Activated CD4-positive, alpha-beta T cell treated with anti-CD3 and anti-CD28 coated beads for 36 hours (primary cell): ENCODE data around the gene CDK6. TPM values are rescaled to one million over a fixed set of nuclear protein-coding genes. Genes with fewer than 3 reads are reported as not detected.

Source experiments
- ATAC-seq: fragments of 200-7000 bp; cut with Tn5 transposase; one replicate; pipeline ENCODE4 v1.10.0; 2021; ENCODE audit warnings: mild to moderate bottlenecking, moderate library complexity
- CTCF ChIA-PET: fragments of 350-600 bp; sonication (Branson Sonifier 250); formaldehyde crosslinking; loops from one replicate; lab custom pipeline; 2021; ENCODE audit warnings: antibody characterized with exemption; lab: Charles Lee
- POLR2A ChIA-PET: fragments of 350-600 bp; sonication (Branson Sonifier 250); formaldehyde crosslinking; loops from one replicate; lab custom pipeline; 2021; ENCODE audit warnings: antibody characterized with exemption, inconsistent platforms; lab: Charles Lee
- DNase-seq: peaks from one replicate; pipeline ENCODE4 v3.0.0-alpha.2; 2020
- H3K27ac Mint-ChIP-seq: one replicate; pipeline ENCODE4 v1.8.0; 2021; ENCODE audit warnings: mixed read lengths
- H3K27me3 Mint-ChIP-seq: one replicate; pipeline ENCODE4 v1.8.0; 2021; ENCODE audit warnings: mixed read lengths
- H3K36me3 Mint-ChIP-seq: one replicate; pipeline ENCODE4 v1.8.0; 2021; ENCODE audit warnings: low read depth, mixed read lengths
- H3K4me1 Mint-ChIP-seq: one replicate; pipeline ENCODE4 v1.8.0; 2021; ENCODE audit warnings: mixed read lengths
- H3K4me3 Mint-ChIP-seq: one replicate; pipeline ENCODE4 v1.8.0; 2021; ENCODE audit warnings: mild to moderate bottlenecking, moderate library complexity, mixed read lengths
- H3K9me3 Mint-ChIP-seq: one replicate; pipeline ENCODE4 v1.8.0; 2021; ENCODE audit warnings: low read depth, mixed read lengths
- intact Hi-C, 2 experiments: fragments of 100-400 bp; cut with DNase I in 1 of 2; cut with micrococcal nuclease in 1 of 2; formaldehyde crosslinking; loops; one replicate each; pipeline versions ENCODE4 v1.14.2 to v1.15.1; 2022 to 2024; cut with DNase I, micrococcal nuclease
- total RNA-seq, 2 experiments: library from RNA; stranded (reverse); gene quantifications; one replicate each; pipeline ENCODE4 v1.2.3, GENCODE V29; 2021

CDK6 gene
- total RNA-seq, 2 experiments from 2014 or later: 118 to 135 TPM

DNA sequence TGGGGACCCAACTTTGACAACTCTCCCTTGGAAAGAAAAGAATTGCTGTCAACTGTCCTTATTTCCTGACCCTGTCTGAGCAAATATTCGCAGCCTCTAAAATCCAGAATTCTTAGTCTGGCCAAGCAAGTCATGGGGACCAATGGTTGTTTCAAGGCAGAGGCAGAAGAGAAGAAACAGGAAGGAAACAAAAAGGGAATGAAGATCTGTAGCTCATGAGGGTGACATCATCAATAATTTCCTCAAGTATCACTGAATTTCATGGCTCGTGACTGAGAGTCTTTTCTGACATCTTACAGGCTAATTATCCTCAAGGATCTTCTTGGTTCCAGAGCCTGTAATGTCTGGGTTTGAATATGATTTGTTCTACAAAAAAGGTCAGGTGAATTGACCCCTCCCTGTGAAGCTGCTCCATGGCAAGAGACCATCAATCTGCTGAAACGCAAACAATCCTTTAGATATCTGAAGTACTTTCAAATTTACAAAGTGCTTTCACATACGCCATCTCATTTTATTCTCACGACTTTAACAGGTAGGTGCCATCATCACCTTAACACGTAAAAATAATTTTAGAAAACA is 5.8 kb downstream of the CDK6 start:
- DNase-seq (no peak), ATAC-seq (no peak)
- H3K27ac Mint-ChIP-seq: peak overlapping the region; percentile 93
- H3K9me3 Mint-ChIP-seq: no peaks in the 10 kb centered on the region
- POLR2A ChIA-PET: interaction anchor here (0.7 to 3.6 kb wide), 4 partner anchors 15 to 199 kb away, joined by 3 to 35 read pairs (median 3); no protein-coding TSS in a partner anchor
- no peaks in the 10 kb centered on the region for H3K27me3 Mint-ChIP-seq
- intact Hi-C loops: loop anchor here (5.0 to 10.0 kb wide), 4 partner anchors 303 to 1824 kb away; partner anchors contain the start of genes GATAD1 (in 1 of the 2), HEPACAM2 (in 1 of the 2), PEX1 (in 1 of the 2) and RBM48 (in 1 of the 2)
- CTCF ChIA-PET: interaction anchor here (0.7 to 5.2 kb wide), 7 partner anchors 8 to 206 kb away, joined by 3 to 67 read pairs (median 3); no protein-coding TSS in a partner anchor
- H3K4me1 Mint-ChIP-seq: peaks cover 54% of the 10 kb centered on the region
- H3K36me3 Mint-ChIP-seq: peaks cover 63% of the 10 kb centered on the region
- H3K4me3 Mint-ChIP-seq: peak overlapping the region; percentile 96

DNA sequence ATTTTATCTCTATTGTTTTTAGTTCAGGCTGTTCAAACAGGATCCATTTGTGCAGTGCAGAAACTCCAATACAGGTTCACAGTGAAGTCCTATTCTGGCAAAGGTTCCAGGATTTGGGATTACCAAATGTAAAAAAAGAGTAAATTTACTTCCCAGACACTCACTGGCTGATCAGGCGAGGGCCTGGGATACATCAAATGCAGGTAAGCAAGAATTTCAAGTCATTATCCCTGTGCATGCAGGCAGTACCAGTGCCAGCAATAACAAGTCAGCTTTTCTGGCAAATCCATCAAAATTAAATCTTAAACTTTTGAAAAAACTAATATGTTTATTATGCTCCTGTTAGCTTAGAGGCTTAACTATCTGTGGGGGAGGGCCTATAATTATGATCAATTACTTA is 6.3 kb downstream of the CDK6 start:
- DNase-seq: no peak
- H3K9me3 Mint-ChIP-seq: no peaks in the 10 kb centered on the region

DNA sequence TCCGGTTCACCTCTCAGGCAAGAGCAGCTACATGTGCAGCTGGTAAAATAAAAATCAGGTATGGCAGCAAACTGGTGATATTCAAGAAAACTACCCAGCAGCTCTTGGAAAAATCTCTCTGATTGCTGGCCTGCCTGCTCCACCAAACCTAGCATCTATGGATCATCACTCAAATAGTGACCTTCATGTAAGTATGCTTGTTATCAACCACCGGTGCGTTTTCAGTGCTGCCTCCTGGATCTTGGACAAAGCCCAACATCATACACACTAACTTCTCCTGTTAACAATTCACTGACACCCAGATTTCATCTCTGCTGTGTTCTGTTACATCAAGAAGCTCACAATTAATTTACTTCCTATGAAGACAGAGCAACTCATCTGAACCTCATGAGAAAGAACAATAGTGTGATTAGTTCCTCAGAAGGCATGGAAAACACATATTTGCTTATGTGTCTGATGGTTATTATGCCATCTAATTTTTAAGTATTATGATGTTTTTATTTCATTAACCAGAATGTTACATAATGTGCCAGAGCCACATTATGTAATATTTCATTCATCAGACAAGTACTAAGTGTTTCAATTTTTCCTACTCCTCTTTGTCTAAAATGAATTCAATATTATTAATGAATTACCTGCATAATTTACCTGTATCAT is 8.8 kb downstream of the CDK6 start:
- H3K36me3 Mint-ChIP-seq: peaks cover 67% of the 10 kb centered on the region
- ATAC-seq (no peak), DNase-seq (no peak)
- H3K4me3 Mint-ChIP-seq: peak overlapping the region; percentile 4
- ChIA-PET CTCF (interaction anchor here (0.6 to 1.5 kb wide), 2 partner anchors 12 to 239 kb away, joined by 3 to 7 read pairs; no protein-coding TSS in a partner anchor), POLR2A (no interaction called here)
- peaks cover 81% of the 10 kb centered on the region for H3K4me1 Mint-ChIP-seq
- H3K9me3 Mint-ChIP-seq: peaks cover 2% of the 10 kb centered on the region
- H3K27ac Mint-ChIP-seq: peak overlapping the region; percentile 48
- intact Hi-C loops: no loop called here
- H3K27me3 Mint-ChIP-seq: no peaks in the 10 kb centered on the region

More for the DNA sequence above, 6.3 kb downstream of the CDK6 start:
- Mint-ChIP-seq H3K4me1 (peaks cover 58% of the 10 kb centered on the region), H3K4me3 (peak overlapping the region; percentile 96), H3K27ac (peak overlapping the region; percentile 93), H3K27me3 (no peaks in the 10 kb centered on the region), H3K36me3 (peaks cover 65% of the 10 kb centered on the region)
- no peak for ATAC-seq
- CTCF ChIA-PET: interaction anchor here (0.7 to 5.2 kb wide), 6 partner anchors 15 to 181 kb away, joined by 3 to 67 read pairs (median 3); no protein-coding TSS in a partner anchor
- intact Hi-C loops: loop anchor here (5.0 to 10.0 kb wide), 4 partner anchors 303 to 1825 kb away; partner anchors contain the start of genes GATAD1 (in 1 of the 2), HEPACAM2 (in 1 of the 2), PEX1 (in 1 of the 2) and RBM48 (in 1 of the 2)
- POLR2A ChIA-PET: interaction anchor here (0.9 to 3.6 kb wide), 4 partner anchors 14 to 113 kb away, joined by 3 to 35 read pairs (median 4); no protein-coding TSS in a partner anchor

GRCh38 chr7:92826258-92826938 is 10.0 kb downstream of the CDK6 start:
- no peak for ATAC-seq
- H3K4me3 Mint-ChIP-seq: no peak overlapping the region
- intact Hi-C loops: no loop called here
- peaks cover 60% of the 10 kb centered on the region for H3K36me3 Mint-ChIP-seq
- H3K27me3 Mint-ChIP-seq: no peaks in the 10 kb centered on the region
- ChIA-PET POLR2A (no interaction called here), CTCF (no interaction called here)
- H3K27ac Mint-ChIP-seq: no peak overlapping the region
- peaks cover 2% of the 10 kb centered on the region for H3K9me3 Mint-ChIP-seq
- H3K4me1 Mint-ChIP-seq: peaks cover 81% of the 10 kb centered on the region
- no peak for DNase-seq

DNA sequence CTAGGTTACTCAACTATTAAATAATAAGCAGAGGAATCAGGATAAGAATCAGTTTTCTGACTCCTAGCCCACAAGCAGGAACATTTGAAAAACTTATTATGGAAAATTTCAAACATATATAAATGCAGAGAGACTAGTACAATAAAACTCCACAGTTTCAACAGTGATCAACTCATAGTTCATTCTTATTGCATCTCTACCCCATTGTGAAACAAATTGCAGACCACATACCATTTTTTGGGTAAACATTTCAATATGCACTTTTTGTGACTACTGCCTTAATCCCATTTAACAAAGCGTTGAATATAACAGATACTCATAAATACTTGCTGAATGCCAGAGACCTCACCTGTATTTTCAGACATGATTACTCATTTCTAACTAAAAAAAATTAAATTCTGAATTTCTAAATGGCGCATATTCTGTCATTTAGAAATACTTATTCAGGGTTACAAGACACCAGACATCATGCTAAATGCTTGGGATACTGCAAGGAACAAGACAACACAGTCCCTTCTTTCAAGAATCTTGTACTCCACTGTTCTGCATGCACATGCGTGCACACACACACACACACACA is 11.4 kb downstream of the CDK6 start:
- peaks cover 57% of the 10 kb centered on the region for H3K36me3 Mint-ChIP-seq

DNA sequence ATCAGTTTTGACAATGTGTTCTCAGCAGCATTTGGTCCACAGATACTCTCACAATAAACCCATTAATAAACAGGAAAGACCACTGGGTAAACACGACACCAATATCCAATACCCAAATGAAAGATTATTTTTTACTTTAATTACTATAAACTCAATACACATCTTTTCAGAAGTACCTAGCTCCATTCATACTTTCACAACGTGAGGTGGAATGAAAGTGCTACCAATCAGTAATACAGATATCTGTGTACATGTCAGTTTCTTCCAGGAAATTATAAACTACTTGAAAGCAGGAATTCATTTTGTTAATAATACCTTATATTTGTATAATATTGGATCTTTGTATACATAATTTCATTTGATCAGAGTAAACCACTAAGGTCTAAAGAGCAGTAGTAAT is 11.9 kb downstream of the CDK6 start:
- intact Hi-C loops: no loop called here
- peak; percentile 38 for ATAC-seq
- peaks cover 79% of the 10 kb centered on the region for H3K4me1 Mint-ChIP-seq
- H3K27ac Mint-ChIP-seq: peak overlapping the region; percentile 24
- DNase-seq: no peak
- H3K9me3 Mint-ChIP-seq: peaks cover 9% of the 10 kb centered on the region
- no peaks in the 10 kb centered on the region for H3K27me3 Mint-ChIP-seq
- CTCF ChIA-PET: interaction anchor here (0.7 to 2.2 kb wide), 3 partner anchors 13 to 192 kb away, joined by 3 to 8 read pairs (median 4); no protein-coding TSS in a partner anchor
- peak overlapping the region; percentile 32 for H3K4me3 Mint-ChIP-seq
- POLR2A ChIA-PET: no interaction called here
- H3K36me3 Mint-ChIP-seq: peaks cover 59% of the 10 kb centered on the region

More for the DNA sequence above, 11.4 kb downstream of the CDK6 start:
- H3K9me3 Mint-ChIP-seq: peaks cover 6% of the 10 kb centered on the region
- no peak for DNase-seq
- peak overlapping the region; percentile 73 for H3K27ac Mint-ChIP-seq
- ChIA-PET POLR2A (no interaction called here), CTCF (interaction anchor here (1.2 to 2.2 kb wide), 2 partner anchors 12 to 192 kb away, joined by 4 to 8 read pairs; no protein-coding TSS in a partner anchor)
- intact Hi-C loops: no loop called here
- H3K4me1 Mint-ChIP-seq: peaks cover 79% of the 10 kb centered on the region
- ATAC-seq: peak; percentile 25
- H3K27me3 Mint-ChIP-seq: no peaks in the 10 kb centered on the region
- H3K4me3 Mint-ChIP-seq: peak overlapping the region; percentile 32

DNA sequence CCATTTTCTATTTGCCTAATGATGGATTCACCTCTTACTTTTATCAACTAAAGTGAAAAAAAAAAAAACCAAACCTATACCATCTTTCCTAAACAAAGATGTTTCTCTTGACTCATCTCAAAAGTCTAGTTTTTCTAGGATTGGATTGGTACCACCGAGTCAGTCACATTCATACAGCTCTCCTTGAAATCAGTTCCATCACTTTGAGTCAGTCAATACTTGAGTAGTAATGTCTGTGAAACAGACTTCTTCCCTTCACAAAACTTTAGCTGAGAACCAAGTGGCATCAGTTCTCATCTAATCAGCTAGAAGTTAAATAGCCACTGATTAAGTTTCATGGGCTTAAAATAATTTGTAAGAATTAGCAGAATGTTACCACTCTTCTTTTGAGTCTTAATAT is 13.3 kb downstream of the CDK6 start:
- H3K36me3 Mint-ChIP-seq: peaks cover 68% of the 10 kb centered on the region
- H3K27ac Mint-ChIP-seq: peak overlapping the region; percentile 62
- peaks cover 83% of the 10 kb centered on the region for H3K4me1 Mint-ChIP-seq
- intact Hi-C loops: loop anchor here (1.0 to 2.0 kb wide), 3 partner anchors 8 to 30 kb away; no protein-coding TSS in a partner anchor
- DNase-seq: no peak
- ChIA-PET CTCF (interaction anchor here (0.9 to 2.3 kb wide), 7 partner anchors 8 to 230 kb away, joined by 3 to 8 read pairs (median 4); no protein-coding TSS in a partner anchor), POLR2A (interaction anchor here (0.6 to 1.4 kb wide), 5 partner anchors 10 to 272 kb away, joined by 3 to 6 read pairs (median 3); no protein-coding TSS in a partner anchor)
- peaks cover 9% of the 10 kb centered on the region for H3K9me3 Mint-ChIP-seq
- H3K4me3 Mint-ChIP-seq: no peak overlapping the region
- H3K27me3 Mint-ChIP-seq: no peaks in the 10 kb centered on the region
- ATAC-seq: peak; percentile 50

- POLR2A ChIA-PET: no interaction called here
These were observed 16.2 kb downstream of the CDK6 start for GRCh38 chr7:92820191-92820590.

GRCh38 chr7:92817398-92817797 is 19.0 kb downstream of the CDK6 start:
- H3K4me3 Mint-ChIP-seq: no peak overlapping the region

More at GRCh38 chr7:92820191-92820590, 16.2 kb downstream of the CDK6 start:
- no peaks in the 10 kb centered on the region for H3K27me3 Mint-ChIP-seq
- H3K36me3 Mint-ChIP-seq: peaks cover 74% of the 10 kb centered on the region
- ATAC-seq (no peak), DNase-seq (no peak)
- H3K27ac Mint-ChIP-seq: no peak overlapping the region
- H3K9me3 Mint-ChIP-seq: peaks cover 16% of the 10 kb centered on the region
- peaks cover 81% of the 10 kb centered on the region for H3K4me1 Mint-ChIP-seq
- no peak overlapping the region for H3K4me3 Mint-ChIP-seq
- intact Hi-C loops: no loop called here
- CTCF ChIA-PET: interaction anchor here (1.1 kb wide), 1 partner anchor 199 kb away, joined by 3 read pairs; no protein-coding TSS in a partner anchor

DNA sequence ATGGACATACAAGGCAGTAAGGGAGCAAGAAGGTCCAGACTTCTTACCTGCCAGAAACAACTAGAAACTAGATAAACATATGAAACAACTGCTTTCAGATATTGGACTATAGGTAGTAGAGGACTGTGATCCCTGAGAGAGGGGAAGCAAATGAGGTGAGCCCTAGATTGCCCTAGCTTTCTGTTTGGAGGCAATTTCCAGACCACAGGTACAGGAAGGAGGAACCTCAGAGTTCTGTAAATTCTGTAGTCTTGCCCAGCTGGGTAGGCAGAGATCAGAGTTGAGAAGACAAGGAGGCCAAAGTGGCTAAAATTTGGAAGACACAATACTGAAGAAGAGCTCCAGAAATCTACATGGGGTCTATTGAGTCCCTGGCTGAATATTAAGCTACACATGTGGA is 21.0 kb downstream of the CDK6 start:
- no peak for DNase-seq

More at GRCh38 chr7:92817398-92817797, 19.0 kb downstream of the CDK6 start:
- ChIA-PET CTCF (interaction anchor here (0.9 to 7.3 kb wide), 2 partner anchors 14 to 196 kb away, joined by 3 to 67 read pairs; no protein-coding TSS in a partner anchor), POLR2A (interaction anchor here (0.5 kb wide), 1 partner anchor 15 kb away, joined by 3 read pairs; no protein-coding TSS in a partner anchor)
- H3K27me3 Mint-ChIP-seq: no peaks in the 10 kb centered on the region
- DNase-seq: no peak
- intact Hi-C loops: no loop called here
- H3K9me3 Mint-ChIP-seq: peaks cover 14% of the 10 kb centered on the region
- peaks cover 83% of the 10 kb centered on the region for H3K4me1 Mint-ChIP-seq
- no peak overlapping the region for H3K27ac Mint-ChIP-seq
- no peak for ATAC-seq
- H3K36me3 Mint-ChIP-seq: peaks cover 61% of the 10 kb centered on the region

More for the DNA sequence above, 21.0 kb downstream of the CDK6 start:
- ChIA-PET POLR2A (interaction anchor here (0.5 to 1.2 kb wide), 4 partner anchors 15 to 172 kb away, joined by 3 to 4 read pairs (median 3); no protein-coding TSS in a partner anchor), CTCF (interaction anchor here (0.6 to 7.3 kb wide), 4 partner anchors 12 to 183 kb away, joined by 3 to 67 read pairs (median 6); no protein-coding TSS in a partner anchor)
- peaks cover 14% of the 10 kb centered on the region for H3K9me3 Mint-ChIP-seq
- intact Hi-C loops: loop anchor here in 1 of 2 experiments (1.0 kb wide), 1 partner anchor 8 kb away; no protein-coding TSS in a partner anchor
- H3K4me1 Mint-ChIP-seq: peaks cover 91% of the 10 kb centered on the region
- ATAC-seq: no peak
- no peak overlapping the region for H3K4me3 Mint-ChIP-seq
- no peaks in the 10 kb centered on the region for H3K27me3 Mint-ChIP-seq
- peaks cover 63% of the 10 kb centered on the region for H3K36me3 Mint-ChIP-seq
- H3K27ac Mint-ChIP-seq: peak overlapping the region; percentile 70
